Colonic mucosa (tissue), 4 donors: ENCODE results near the gene LHFPL6. TPM values are rescaled to one million over a fixed set of nuclear protein-coding genes. Genes with fewer than 3 reads are reported as not detected.

Experiments used
- DNase-seq: peaks from one replicate; pipeline ENCODE4 v3.0.0-alpha.2; 2020
- H3K27ac ChIP-seq: fragments of 200-600 bp; one replicate; pipeline ENCODE4 v1.8.0; 2021
- H3K27me3 ChIP-seq: fragments of 200-600 bp; one replicate; pipeline ENCODE4 v1.8.0; 2021
- H3K36me3 ChIP-seq: fragments of 200-600 bp; one replicate; pipeline ENCODE4 v1.8.0; 2021
- H3K4me1 ChIP-seq: fragments of 200-600 bp; one replicate; pipeline ENCODE4 v1.8.0; 2021; ENCODE audit warnings: mild to moderate bottlenecking
- H3K4me3 ChIP-seq: fragments of 200-600 bp; one replicate; pipeline ENCODE4 v1.8.0; 2021
- H3K9ac ChIP-seq, 2 donors: one replicate each; pipeline ENCODE4 v1.7.0; 2013; ENCODE audit warnings: control low read depth in 2 of 2, low read depth in 2 of 2, low read length in 2 of 2
- H3K9me3 ChIP-seq: fragments of 200-600 bp; one replicate; pipeline ENCODE4 v1.8.0; 2021
- intact Hi-C: fragments of 100-400 bp; cut with DNase I; formaldehyde crosslinking; loops from one replicate; pipeline ENCODE4 v1.14.1; 2022
- total RNA-seq, 2 donors: library from RNA; stranded (reverse); fragmentation: NEBNext Ultra II Directional in 1 of 2; extraction: Animal tissue kit (Norgen Biotek cat#: 25700) in 1 of 2; gene quantifications; one replicate each; pipeline ENCODE4 v1.2.1, GENCODE V29; 2021
- TF ChIP-seq, protein P1 (sequence below): fragments of 200-600 bp; IDR thresholded peaks from one replicate; pipeline ENCODE4 v1.8.0; 2022; ENCODE audit warnings: antibody characterized with exemption, mild to moderate bottlenecking
- donor health status: healthy.
- donor health status: DM: no; HTN: no; CAD: no.
- donor health status: DM: no; HTN: no; CAD: no.

The LHFPL6 gene
- total RNA-seq, 2 donors from 2014 or later, result 4.3 to 10.1 TPM

DNA sequence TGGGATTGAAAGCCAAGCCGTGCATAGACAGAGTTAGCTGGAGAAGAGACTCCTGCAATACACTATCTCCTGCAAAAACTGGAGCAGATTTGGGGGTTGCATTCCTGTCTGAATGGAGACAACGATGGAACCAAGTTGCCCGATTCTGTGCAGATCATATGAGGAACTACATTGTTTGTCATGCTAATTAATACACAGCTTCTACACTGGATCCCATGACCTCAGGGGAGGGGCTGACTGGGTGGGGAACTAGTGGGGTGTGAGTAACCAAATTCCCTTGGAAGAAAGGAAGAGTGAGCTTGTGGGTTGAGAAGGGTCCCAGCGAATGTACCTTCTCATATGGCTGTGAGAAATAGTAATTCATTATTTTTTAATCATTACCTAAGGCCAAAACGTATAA is 214.0 kb downstream of the LHFPL6 start:
- Histone ChIP-seq H3K4me3 (no peak overlapping the region), H3K27ac (no peak overlapping the region), H3K9ac (no peak overlapping the region), H3K9me3 (no peaks in the 10 kb centered on the region), H3K27me3 (no peaks in the 10 kb centered on the region), H3K4me1 (no peaks in the 10 kb centered on the region), H3K36me3 (no peaks in the 10 kb centered on the region)
- DNase-seq, result no peak
- intact Hi-C loops, result no loop called here
- TF ChIP-seq, protein P1, sequence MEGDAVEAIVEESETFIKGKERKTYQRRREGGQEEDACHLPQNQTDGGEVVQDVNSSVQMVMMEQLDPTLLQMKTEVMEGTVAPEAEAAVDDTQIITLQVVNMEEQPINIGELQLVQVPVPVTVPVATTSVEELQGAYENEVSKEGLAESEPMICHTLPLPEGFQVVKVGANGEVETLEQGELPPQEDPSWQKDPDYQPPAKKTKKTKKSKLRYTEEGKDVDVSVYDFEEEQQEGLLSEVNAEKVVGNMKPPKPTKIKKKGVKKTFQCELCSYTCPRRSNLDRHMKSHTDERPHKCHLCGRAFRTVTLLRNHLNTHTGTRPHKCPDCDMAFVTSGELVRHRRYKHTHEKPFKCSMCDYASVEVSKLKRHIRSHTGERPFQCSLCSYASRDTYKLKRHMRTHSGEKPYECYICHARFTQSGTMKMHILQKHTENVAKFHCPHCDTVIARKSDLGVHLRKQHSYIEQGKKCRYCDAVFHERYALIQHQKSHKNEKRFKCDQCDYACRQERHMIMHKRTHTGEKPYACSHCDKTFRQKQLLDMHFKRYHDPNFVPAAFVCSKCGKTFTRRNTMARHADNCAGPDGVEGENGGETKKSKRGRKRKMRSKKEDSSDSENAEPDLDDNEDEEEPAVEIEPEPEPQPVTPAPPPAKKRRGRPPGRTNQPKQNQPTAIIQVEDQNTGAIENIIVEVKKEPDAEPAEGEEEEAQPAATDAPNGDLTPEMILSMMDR, result no peak

DNA sequence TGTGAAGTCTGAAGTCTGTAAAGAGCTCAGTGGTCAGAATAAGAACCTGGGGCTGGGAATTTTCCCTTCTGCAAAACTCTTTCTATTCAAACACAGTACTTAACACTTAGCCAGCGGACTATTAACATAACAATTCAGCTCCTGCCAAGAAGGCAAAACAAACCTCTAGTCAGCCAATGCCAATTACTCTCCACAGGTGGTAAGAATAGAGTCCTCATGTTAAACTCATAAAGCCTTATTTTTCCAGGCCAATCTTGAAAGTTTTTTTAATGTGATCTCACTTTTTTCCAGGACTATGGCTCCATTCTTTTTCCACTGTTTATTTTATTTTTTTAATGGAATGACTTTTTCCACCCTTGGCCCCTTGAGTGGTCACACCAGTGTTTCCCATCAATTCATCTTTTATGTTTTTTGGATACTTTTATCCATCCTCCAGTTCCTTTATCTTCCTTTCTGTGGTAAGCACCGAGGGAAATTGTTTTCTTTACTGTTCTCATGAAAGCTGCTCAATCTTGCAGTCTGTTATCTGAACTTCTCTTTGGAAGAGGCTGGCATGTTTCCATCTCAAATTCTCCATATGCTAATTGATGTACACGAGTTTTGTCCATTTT is 217.3 kb downstream of the LHFPL6 start:
- Histone ChIP-seq H3K27me3 (no peaks in the 10 kb centered on the region), H3K4me1 (no peaks in the 10 kb centered on the region), H3K36me3 (no peaks in the 10 kb centered on the region), H3K9me3 (no peaks in the 10 kb centered on the region), H3K4me3 (no peak overlapping the region), H3K27ac (no peak overlapping the region), H3K9ac (no peak overlapping the region)
- DNase-seq, result no peak
- TF ChIP-seq, protein P1, result no peak
- intact Hi-C loops, result no loop called here

DNA sequence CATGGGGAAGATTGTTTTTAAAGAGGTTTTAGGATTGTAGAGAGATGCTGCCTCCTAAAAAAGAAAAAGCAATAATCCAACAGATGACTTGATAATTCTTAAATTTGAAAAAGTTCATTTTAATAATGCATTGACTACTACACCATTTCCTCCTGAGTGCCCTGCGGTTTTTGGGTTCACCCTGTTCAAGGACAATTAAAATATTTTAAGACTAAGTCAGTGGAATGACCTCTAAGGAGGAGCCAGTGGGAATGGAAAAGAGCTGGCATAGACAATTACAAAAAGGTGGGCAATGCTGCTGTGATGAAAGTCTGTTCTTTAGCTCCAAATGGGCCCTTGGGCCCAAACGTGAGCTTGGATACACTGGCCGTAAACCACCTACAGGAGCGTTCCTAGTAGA is 217.8 kb downstream of the LHFPL6 start:
- TF ChIP-seq, protein P1, result no peak
- no peak overlapping the region for H3K9ac ChIP-seq
- H3K27me3 ChIP-seq, result no peaks in the 10 kb centered on the region
- no peak overlapping the region for H3K27ac ChIP-seq
- intact Hi-C loops, result no loop called here
- no peaks in the 10 kb centered on the region for H3K36me3 ChIP-seq
- DNase-seq, result no peak
- no peak overlapping the region for H3K4me3 ChIP-seq
- no peaks in the 10 kb centered on the region for H3K9me3 ChIP-seq
- H3K4me1 ChIP-seq, result no peaks in the 10 kb centered on the region

DNA sequence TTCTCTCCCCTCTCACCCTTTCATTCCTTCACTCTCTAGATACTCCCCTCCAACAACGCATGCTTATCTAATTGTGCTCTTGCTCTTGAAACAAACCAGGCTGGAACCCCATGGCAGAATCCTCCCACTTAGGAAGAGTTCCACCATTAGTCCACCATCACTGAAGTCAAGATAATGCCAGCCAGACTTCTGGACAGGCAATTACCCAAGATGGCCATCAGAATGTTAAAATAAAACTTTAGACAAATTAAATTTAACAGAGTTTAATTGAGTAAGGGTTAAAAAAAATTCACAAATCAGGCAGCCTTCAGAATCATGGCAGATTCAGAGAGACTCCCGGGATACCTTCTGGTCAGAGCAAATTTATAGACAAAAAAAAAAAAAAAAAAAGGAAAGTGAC is 221.5 kb downstream of the LHFPL6 start:
- DNase-seq, result no peak
- no peak overlapping the region for H3K4me3 ChIP-seq
- no peak overlapping the region for H3K27ac ChIP-seq
- no peaks in the 10 kb centered on the region for H3K36me3 ChIP-seq
- no peaks in the 10 kb centered on the region for H3K27me3 ChIP-seq
- no peaks in the 10 kb centered on the region for H3K9me3 ChIP-seq
- no peak overlapping the region for H3K9ac ChIP-seq
- intact Hi-C loops, result no loop called here
- TF ChIP-seq, protein P1, result no peak
- H3K4me1 ChIP-seq, result no peaks in the 10 kb centered on the region

DNA sequence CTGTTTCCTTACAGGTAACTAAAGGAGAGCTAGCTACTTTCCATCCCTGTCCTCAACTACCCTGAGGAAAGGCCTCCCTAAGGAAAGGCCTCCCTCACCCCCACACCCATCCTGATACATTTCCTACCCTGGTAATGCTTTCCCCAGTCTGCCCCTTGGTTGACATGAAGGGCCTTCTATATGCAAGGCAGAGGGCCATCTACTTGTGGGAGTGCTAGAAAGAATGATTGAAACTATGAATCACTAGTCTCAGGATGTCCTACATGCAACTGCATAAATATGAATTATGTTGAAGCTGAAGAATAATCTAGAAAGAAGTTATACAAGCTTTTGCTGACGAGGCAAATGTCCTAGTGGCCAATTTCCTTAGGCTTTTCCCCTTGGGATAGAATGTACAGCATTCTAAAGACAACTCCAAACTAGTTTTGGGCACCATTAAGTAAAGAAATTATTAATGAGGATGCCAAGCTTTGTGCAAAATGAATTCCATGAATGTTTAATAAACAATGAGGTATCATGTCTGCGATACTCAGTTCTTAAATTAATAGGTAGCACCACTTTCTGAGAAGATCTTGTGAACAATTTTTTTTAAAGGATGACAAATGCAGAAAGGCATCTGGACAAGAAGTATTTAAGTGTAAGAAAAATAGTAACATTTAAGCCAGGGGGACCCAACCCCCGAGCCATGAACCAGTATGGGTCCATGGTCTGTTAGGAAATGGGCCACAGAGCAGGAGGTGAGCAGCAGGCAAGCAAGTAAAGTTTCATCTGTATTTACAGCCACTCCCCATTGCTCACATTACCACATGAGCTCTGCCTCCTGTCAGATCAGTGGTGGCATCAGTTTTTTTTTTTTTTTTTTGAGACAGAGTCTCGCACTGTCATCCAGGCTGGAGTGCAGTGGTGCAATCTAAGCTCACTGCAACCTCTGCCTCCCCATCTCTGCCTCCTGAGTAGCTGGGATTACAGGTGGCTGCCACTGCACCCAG is 223.0 kb downstream of the LHFPL6 start:
- DNase-seq, result no peak
- intact Hi-C loops, result no loop called here
- no peak overlapping the region for H3K27ac ChIP-seq

More for the DNA sequence above, 223.0 kb downstream of the LHFPL6 start:
- H3K4me1 ChIP-seq, result no peaks in the 10 kb centered on the region
- H3K4me3 ChIP-seq, result no peak overlapping the region
- H3K36me3 ChIP-seq, result no peaks in the 10 kb centered on the region
- TF ChIP-seq, protein P1, result no peak
- H3K9ac ChIP-seq, result no peak overlapping the region
- H3K27me3 ChIP-seq, result no peaks in the 10 kb centered on the region
- H3K9me3 ChIP-seq, result no peaks in the 10 kb centered on the region
